T-helper 1 cell (primary cell): ENCODE results near the gene GATB.
A peak's percentile ranks its signal among the peaks of the same experiment; 100 is the strongest.

Experiments used
- DNase-seq, 5 donors: peaks; one replicate each; pipeline ENCODE4 v3.0.0-alpha.2; 2012 to 2020

The GATB gene

GRCh38 chr4:151729731-151730559, 30.9 kb downstream of the GATB start:
- no peak for DNase-seq

GRCh38 chr4:151728679-151729078, 32.1 kb downstream of the GATB start:
- DNase-seq = no peak

DNA sequence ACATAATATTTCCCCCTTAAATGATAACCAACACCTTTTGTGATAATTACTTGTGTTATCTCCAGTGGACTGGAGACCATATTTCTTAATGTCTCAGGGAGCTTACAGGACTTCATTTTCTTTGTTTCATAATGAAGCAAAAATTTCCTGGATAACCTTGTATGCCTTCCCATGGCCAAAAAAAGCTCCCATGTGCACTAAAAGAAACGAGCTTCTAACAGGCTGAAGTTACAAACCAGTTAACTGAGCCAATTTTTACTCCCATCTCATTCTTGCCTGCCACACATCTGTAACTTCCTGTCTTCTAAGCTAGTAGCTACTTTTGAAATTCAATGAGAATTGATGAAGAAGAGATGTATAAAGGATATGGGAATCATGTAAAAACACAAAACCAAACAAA, 32.8 kb downstream of the GATB start:
- DNase-seq = no peak

- DNase-seq = no peak
Observed at GRCh38 chr4:151727365-151727764, 33.4 kb downstream of the GATB start.

DNA sequence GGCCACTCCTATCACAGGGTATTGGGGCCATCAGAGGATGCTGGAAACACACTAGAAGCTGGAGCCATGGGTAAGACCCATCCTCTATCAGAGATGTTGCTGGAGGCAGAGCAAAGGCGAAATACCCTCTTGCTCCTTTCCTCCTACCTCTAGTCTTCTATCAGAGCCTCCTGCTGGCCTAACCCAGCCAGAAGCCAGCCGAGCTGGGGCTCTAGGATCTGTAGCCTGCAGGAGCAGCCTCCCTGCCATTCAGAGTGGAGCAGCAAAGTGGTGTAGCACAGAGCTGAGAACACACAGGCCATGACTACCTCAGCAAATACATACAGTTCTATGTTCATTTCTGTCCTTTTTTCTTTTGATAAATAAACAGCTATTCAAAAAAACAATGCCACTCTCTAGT, 35.7 kb downstream of the GATB start:
- DNase-seq = no peak

DNA sequence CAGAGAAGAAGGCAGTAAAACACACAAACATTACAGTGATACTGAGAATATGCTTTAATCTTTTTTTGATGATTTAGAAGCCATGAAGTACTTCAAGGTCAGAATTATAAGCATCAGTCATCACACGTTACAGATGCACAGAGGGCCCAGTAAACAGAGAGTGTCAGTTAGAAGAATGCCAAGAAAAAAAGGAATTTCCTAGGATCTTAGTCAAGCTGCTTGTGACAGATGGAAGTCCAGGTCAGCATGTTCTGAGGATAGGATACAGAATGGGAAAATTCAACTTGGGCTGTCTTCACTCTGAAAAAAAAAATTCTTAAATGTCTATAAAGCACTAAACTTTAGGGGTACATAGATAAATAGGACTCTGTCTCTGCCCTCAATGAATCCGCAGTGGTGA, 38.9 kb downstream of the GATB start:
- DNase-seq = no peak

- DNase-seq = no peak
Observed at GRCh38 chr4:151721466-151721865, 39.3 kb downstream of the GATB start.

DNA sequence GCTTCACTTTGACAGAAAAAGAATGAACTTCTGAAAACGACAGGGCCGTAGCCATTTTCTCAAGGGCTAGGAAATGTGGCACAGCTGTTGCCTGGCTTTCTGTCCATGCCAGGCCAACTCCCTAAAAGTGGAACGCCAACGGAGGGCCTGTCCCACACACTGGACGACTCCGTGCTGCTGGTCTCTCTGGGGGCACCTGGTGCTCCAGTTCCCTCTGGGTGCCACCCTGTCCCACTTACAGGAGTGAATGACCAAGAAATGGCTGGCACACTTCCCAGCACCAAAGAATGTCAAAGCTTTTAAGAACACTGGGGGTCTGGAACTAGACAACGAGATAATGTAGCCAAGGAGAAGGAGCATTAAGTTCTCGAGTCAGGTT, 40.9 kb downstream of the GATB start:
- no peak for DNase-seq

DNA sequence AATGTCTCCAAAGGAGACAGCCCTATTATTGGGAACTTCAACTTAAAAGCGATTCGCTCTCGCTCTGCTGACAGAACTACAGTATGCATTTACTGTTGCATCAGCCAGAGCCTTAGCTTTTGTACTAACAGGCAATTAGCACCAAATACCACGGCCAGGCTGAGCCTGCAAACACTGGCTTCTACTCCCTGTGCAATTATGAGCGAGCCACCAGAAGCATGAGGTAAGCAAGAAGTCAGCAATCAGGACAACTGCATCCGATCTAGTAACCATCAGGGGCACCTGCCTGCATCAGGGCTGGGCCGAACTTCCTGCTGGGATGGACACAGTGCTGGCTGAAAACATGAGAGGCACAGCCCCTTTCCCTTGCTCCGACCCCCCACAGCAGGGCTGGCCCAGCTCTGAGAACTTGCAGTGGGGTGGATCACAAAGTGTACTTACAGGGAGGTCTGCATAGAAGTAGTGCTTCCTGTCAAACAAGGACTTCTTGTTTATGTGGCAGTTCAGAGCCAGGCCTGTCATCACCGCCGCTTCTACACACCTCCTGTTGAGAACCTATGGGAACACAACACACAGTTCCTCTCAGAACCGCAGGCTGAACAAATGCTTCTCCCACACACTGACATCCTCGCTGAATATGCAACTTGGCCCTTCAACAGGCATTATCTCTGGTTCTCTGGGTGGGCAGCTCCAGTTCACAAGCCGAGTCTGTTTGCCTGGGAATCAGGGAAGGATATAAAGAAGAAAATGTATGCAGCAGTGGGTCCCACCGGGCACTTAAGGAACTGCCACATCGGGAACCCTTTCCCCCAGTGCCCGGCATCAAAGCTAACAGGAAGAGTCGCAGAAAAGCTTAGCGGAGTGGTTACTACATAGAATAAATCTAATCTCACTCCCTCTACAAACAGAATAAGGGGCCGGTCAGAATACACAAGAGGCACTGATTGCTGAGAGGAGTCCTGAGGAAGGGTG, 41.5 kb downstream of the GATB start:
- DNase-seq = no peak

DNA sequence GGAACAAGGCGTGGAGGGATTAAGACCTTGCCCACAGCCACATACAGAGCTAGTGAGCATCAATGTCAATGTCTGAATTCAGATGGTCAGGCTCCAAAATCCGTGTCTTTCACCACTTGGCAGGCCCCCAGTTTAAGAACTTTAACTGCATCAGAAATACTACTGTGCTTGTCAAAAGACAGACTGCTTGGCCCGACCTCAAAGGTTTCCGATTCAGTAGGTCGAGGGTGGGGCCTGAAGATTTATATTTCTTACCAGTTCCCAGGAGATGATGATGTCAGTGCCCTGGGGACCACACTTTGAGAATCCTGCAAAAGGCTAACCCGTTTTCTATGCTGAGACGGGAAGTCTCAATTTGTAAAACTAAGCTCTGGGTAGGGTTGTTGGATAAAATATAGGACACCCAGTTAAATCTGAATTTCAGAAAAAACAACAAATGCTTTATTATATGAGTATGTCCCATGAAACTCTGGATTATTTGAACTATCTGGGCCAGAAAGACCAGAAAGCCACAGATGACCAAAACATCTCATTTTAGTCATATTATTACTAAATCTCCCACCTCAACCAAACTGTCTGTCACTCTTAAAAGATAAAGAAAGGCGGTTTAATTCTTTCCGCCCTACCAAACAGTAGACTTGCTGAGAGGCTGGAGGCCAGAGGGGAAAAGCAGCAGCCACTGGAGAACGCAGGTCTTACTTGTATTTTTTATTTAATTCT, 42.7 kb downstream of the GATB start:
- no peak for DNase-seq

GRCh38 chr4:151717314-151717713, 43.5 kb downstream of the GATB start:
- DNase-seq = no peak

DNA sequence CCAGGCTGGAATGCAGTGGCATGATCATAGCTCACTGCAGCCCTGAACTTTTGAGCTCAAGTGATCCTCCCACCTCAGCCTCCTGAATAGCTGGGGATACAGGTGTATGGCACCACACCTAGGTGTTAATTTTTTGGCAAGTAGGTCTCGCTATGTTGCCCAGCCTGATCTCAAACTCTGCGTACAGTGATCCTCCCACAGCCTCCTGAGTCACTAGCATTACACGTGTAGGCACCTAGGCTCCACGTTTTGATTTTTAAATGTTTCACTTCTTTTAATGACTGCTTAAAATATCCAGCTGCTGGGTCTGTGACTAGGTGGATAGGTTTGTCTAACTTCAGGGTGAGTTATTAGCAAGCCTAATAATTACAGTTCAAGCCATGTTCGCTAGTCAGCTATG, 44.5 kb downstream of the GATB start:
- DNase-seq = no peak

DNA sequence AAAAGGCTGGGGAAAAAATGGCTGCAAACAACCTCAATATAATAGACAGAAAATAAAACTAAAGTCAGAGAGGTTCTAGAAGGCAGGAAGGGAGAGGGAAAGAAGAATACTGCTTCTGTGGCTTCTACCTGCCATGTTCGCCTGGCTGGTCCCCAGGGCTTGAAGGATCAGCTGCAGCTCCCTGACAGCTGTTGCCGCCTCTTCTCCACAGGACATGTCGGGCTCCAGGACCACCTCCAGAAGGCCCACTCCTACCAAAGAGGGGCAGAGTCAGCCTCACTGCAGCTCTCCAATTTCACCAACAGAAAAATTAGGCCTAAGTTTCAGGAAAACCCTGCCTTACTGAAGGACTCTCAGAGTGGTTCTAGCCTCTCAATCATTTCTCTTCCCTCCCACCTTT, 44.9 kb downstream of the GATB start:
- DNase-seq = no peak

DNA sequence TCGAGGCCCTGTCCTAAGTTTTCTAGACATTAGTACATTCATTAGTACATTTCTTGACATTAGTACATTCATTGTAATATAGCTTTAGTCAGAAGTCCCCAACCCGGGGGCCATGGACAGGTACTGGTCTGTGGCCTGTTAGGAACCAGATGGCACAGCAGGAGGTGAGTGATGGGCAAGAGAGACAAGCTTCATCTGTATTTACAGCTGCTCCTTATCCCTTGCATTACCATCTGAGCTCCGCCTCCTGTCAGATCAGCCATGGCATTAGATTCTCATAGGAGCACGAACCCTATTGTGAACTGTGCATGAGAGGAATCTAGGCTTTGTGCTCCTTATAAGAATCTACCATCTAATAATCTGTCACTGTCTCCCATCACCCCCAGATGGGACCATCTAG, 48.0 kb downstream of the GATB start:
- DNase-seq = no peak

- no peak for DNase-seq
Observed at GRCh38 chr4:151711646-151712045, 49.2 kb downstream of the GATB start.

DNA sequence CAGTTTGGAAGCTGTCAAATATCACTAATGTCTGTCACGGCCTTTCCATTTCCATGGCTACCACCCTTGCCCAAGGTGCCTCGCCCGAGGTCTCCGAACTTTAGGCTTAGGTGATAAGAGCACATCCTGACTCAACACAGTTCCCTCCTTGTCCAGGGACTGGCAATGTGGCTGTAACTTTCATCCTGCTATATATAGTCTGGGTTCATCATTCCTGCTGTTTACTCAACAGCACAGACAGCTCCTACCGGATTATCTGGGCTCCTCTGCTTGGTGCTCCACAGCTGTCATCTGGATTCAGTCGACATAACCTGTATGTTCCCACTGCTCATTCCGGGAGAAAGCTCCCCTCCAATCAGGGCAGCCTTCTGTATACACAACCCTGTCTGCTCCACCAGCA, 51.2 kb downstream of the GATB start:
- no peak for DNase-seq

DNA sequence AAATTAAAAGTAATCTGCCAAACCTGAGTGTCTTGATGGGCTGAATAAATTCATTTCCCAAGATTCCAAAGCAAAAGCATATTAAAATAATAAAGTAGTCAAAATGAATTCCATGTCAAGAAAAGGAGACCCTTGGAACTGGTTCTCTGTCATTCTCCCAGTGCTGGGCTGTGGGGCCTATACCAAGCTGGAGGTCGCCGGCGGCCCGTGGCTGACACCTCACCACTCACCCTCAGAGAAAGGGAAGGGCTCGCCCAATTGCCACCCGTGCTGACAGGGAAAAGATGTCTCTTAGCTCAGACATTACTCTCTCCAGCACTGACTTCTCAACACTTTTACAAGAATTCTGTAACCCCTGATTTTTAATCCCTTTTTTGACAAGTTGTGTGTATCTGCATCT, 51.7 kb downstream of the GATB start:
- DNase-seq = no peak

DNA sequence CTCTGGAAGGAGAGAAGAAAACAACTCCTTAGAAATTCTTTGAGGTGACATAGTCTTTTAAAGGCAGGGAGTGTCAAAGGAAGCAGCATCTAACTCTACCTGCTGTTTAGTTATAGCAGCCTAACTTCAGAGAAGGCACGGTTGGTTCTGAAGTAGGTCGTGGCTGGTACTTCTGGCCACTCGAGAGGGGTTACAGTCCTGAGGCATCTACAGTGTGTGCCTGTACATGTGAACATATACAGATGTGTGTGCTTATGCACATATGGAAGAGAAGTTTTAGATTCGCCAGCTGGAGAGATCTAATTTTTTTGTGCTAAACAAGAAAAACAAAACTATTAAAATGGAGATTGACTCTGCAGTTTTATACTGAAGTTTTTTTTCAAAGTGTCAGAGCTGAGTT, 52.7 kb downstream of the GATB start:
- no peak for DNase-seq

- DNase-seq = no peak
Observed at GRCh38 chr4:151703401-151703800, 57.4 kb downstream of the GATB start.

DNA sequence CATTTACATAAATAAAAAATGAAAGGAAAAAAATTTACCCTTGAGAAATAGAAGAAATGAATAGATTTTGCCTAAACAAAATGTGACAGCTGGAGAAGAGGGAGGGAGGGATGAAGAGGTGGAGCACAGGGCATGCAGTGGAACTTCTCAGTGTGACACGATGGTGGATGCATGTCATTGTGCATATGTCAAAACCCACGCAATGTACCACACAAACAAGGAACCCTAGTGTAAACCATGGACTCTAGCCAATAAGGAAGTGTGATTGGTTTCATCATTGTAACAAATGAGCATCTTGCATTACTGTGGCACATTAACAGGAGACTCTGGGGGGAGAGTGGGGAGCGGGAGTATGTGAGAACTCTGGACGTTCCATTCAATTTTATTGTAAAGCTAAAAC, 58.6 kb downstream of the GATB start:
- DNase-seq = no peak

- peak in 1 of 5 donors; percentile 21 for DNase-seq
Observed at GRCh38 chr4:151700566-151701316, 60.1 kb downstream of the GATB start.

DNA sequence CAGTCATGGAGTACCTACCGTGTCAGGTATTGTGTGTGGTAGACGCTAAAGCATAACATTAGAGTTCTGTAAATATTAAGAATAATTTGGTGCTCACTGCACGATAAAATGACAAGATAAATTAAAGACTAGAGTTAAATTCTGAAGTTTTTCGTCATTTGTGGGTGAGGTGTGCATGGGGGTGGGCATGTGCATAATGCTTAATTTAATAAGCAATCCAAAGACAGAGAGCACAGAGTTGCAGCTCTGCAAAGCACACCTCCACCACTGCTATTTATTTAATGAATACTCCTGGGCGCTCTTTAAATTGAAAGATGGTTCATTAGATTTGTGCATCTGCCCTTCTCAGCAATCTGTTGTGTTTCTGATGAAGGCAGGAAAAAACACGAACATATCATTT, 62.6 kb downstream of the GATB start:
- DNase-seq = no peak
